ENCODE measurements around the gene REEP6.
A peak's percentile ranks its signal among the peaks of the same experiment; 100 is the strongest.

REEP6 gene

GRCh38 chr19:1491114-1491848 lies at the start of gene REEP6:
REEP6 (plus strand) TSS chr19:1491181; CDS start chr19:1491270, 89 bp downstream.
- DNase-seq = no peak

GRCh38 chr19:1441677-1442438 lies 49.1 kb upstream of the REEP6 start:
- no peak for DNase-seq

- peak; percentile 64 to 80 for DNase-seq
Observed at GRCh38 chr19:1445185-1445931, 45.6 kb upstream of the REEP6 start.

GRCh38 chr19:1445932-1446712 lies 44.9 kb upstream of the REEP6 start:
- no peak for DNase-seq

- no peak for DNase-seq
Observed at GRCh38 chr19:1446713-1447481, 44.1 kb upstream of the REEP6 start.

GRCh38 chr19:1447504-1447903 lies 43.5 kb upstream of the REEP6 start:
- no peak for DNase-seq

GRCh38 chr19:1447944-1448343 lies 43.0 kb upstream of the REEP6 start:
- no peak for DNase-seq

GRCh38 chr19:1449467-1450442 lies 41.2 kb upstream of the REEP6 start, which contains the start of gene APC2:
APC2 (plus strand) TSS chr19:1450121; CDS start chr19:1453002, 2,881 bp downstream.
- no peak for DNase-seq

GRCh38 chr19:1450735-1451731 lies 39.9 kb upstream of the REEP6 start:
- no peak for DNase-seq

GRCh38 chr19:1451916-1452801 lies 38.8 kb upstream of the REEP6 start:
- DNase-seq = no peak

- DNase-seq = no peak
Observed at GRCh38 chr19:1452802-1453524, 38.0 kb upstream of the REEP6 start.

- DNase-seq = no peak
Observed at GRCh38 chr19:1453525-1454364, 37.2 kb upstream of the REEP6 start.

- DNase-seq = no peak
Observed at GRCh38 chr19:1455002-1455335, 36.0 kb upstream of the REEP6 start.

- DNase-seq = no peak
Observed at GRCh38 chr19:1455336-1456120, 35.5 kb upstream of the REEP6 start.

GRCh38 chr19:1456121-1456900 lies 34.7 kb upstream of the REEP6 start:
- DNase-seq = no peak

Data from stimulated activated CD4-positive, alpha-beta T cell treated with anti-CD3 and anti-CD28 coated beads, Interleukin-4, amount 100 ng/mL, for 4 hours (primary cell).